MM.1S (cell line): ENCODE data around the gene OR2A2.

Experiments
- EZH2 ChIP-seq: fragments of 300-600 bp; sonication (generic); optimal IDR thresholded peaks from 2 replicates; pipeline ENCODE3; 2017; ENCODE audit warnings: low read depth, mild to moderate bottlenecking, antibody characterized with exemption, low read length, mixed read lengths
- TF ChIP-seq, protein P1 (sequence below): fragments of 300-600 bp; sonication (generic); IDR thresholded peaks from 2 replicates; pipeline ENCODE4 v1.5.1; 2016; ENCODE audit warnings: antibody characterized with exemption, low read length, mixed read lengths

DNA sequence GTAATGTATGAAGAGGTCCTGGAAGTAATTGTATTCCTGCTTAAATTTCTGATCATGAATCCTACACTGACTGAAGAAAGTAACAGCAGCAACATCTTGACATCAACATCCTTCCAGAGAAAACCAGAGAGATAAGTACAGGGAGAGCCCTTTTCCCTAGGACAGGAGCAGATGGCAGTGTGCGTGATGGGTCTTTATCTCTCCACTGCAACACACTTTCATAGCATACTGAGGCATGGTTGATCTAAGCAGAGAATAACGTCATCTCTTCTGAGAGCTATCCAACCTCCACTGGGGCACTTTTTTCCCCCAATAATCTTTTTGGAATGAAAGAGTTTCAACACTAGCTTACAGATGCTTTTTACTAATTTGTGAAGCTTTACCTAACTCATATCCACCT lies 39.4 kb upstream of the OR2A2 start:
- TF ChIP-seq, protein P1, sequence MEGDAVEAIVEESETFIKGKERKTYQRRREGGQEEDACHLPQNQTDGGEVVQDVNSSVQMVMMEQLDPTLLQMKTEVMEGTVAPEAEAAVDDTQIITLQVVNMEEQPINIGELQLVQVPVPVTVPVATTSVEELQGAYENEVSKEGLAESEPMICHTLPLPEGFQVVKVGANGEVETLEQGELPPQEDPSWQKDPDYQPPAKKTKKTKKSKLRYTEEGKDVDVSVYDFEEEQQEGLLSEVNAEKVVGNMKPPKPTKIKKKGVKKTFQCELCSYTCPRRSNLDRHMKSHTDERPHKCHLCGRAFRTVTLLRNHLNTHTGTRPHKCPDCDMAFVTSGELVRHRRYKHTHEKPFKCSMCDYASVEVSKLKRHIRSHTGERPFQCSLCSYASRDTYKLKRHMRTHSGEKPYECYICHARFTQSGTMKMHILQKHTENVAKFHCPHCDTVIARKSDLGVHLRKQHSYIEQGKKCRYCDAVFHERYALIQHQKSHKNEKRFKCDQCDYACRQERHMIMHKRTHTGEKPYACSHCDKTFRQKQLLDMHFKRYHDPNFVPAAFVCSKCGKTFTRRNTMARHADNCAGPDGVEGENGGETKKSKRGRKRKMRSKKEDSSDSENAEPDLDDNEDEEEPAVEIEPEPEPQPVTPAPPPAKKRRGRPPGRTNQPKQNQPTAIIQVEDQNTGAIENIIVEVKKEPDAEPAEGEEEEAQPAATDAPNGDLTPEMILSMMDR = no peak
- TF ChIP-seq EZH2 = no peak
